ENCODE data around the gene TMC5.
"Not testable (repeated sequence)": the region's sequence is repeated elsewhere in the genome, so short reads cannot be mapped to it uniquely, and the experiment has no call there.

TMC5 gene

GRCh38 chr16:19543278-19543996 lies 125.8 kb downstream of the TMC5 start:
- DNase-seq (ENCODE audit: low read depth) = not testable (repeated sequence)

DNA sequence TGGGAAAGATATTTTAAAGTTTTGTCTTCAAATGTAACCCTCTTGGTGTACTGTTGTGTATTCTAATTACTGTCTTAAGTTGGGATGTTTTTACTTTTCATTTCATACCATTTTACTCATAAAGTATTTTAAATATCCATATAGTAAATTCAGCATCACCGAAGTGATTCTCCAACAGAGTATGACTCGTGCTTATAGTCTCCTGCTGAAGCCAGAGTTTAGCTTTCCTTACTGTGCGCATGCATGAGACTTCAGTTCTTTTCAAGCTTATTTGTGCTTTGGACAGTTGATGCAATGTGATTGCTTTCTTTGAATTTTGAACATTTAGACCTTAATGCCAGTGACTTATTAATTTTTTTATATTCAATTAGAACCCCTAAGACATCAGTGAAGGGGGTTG lies 130.5 kb downstream of the TMC5 start:
- DNase-seq (ENCODE audit: low read depth) = no peak

Data from CMK (cell line).